Mesendoderm (in vitro differentiated cells): Measurements from ENCODE around the gene RELB.
A peak's percentile ranks its signal among the peaks of the same experiment; 100 is the strongest.

Experiments
- DNase-seq: peaks from one replicate; pipeline ENCODE4 v3.0.0; 2013
- H2AK5ac ChIP-seq: 2 replicates; pipeline ENCODE4 v1.6.1; 2013; ENCODE audit warnings: low read length, inconsistent platforms
- H2BK120ac ChIP-seq: 2 replicates; pipeline ENCODE4 v1.6.1; 2013; ENCODE audit warnings: low read depth, mild to moderate bottlenecking, low read length, moderate library complexity, mixed read lengths
- H2BK15ac ChIP-seq: replicated peaks from 2 replicates; pipeline ENCODE4 v1.6.1; 2013; ENCODE audit warnings: low read depth, mild to moderate bottlenecking, moderate library complexity
- H2BK5ac ChIP-seq: 2 replicates; pipeline ENCODE4 v1.6.1; 2013; ENCODE audit warnings: low read length, inconsistent platforms
- H3K18ac ChIP-seq: 2 replicates; pipeline ENCODE4 v1.6.1; 2013; ENCODE audit warnings: mild to moderate bottlenecking, low read length, mixed read lengths
- H3K23ac ChIP-seq: one replicate; pipeline ENCODE4 v1.6.1; 2013; ENCODE audit warnings: low read length
- H3K27ac ChIP-seq: 2 replicates; pipeline ENCODE4 v1.5.1; 2013; ENCODE audit warnings: low read depth, mild to moderate bottlenecking, inconsistent platforms, low read length, moderate library complexity
- H3K27me3 ChIP-seq: 2 replicates; pipeline ENCODE4 v1.6.1; 2013; ENCODE audit warnings: low read length, control low read depth, mild to moderate bottlenecking, inconsistent platforms; ENCODE audit not compliant: insufficient read depth, poor library complexity
- H3K36me3 ChIP-seq: 2 replicates; pipeline ENCODE4 v1.6.1; 2013; ENCODE audit warnings: low read length, inconsistent platforms; ENCODE audit not compliant: control insufficient read depth, insufficient read depth
- H3K4ac ChIP-seq: one replicate; pipeline ENCODE4 v1.6.1; 2013; ENCODE audit warnings: low read depth, mild to moderate bottlenecking, low read length, moderate library complexity
- H3K4me1 ChIP-seq: 2 replicates; pipeline ENCODE4 v1.6.1; 2013; ENCODE audit warnings: low read depth, low read length, inconsistent platforms; ENCODE audit not compliant: control insufficient read depth
- H3K4me2 ChIP-seq: 2 replicates; pipeline ENCODE4 v1.6.1; 2013; ENCODE audit warnings: low read length
- H3K4me3 ChIP-seq: 2 replicates; pipeline ENCODE4 v1.5.1; 2013; ENCODE audit warnings: mild to moderate bottlenecking, low read length
- H3K56ac ChIP-seq: one replicate; pipeline ENCODE4 v1.6.1; 2013; ENCODE audit warnings: low read length
- H3K79me1 ChIP-seq: 2 replicates; pipeline ENCODE4 v1.6.1; 2013; ENCODE audit warnings: low read length, inconsistent platforms
- H3K79me2 ChIP-seq: 2 replicates; pipeline ENCODE4 v1.6.1; 2013; ENCODE audit warnings: mild to moderate bottlenecking, low read length; ENCODE audit not compliant: control insufficient read depth, insufficient read depth
- H3K9ac ChIP-seq: 2 replicates; pipeline ENCODE4 v1.6.1; 2013; ENCODE audit warnings: low read length, inconsistent platforms
- H4K5ac ChIP-seq: one replicate; pipeline ENCODE4 v1.6.1; 2013; ENCODE audit warnings: low read length
- H4K8ac ChIP-seq: one replicate; pipeline ENCODE4 v1.6.1; 2013; ENCODE audit warnings: low read depth, mild to moderate bottlenecking, control low read depth, low read length, moderate library complexity
- WGBS: extraction: QIAGEN DNeasy Blood & Tissue Kit; methylation state at CpG from one replicate; pipeline ENCODE4 v1.1.7; 2013; ENCODE audit warnings: low lambda C conversion rate, missing lambda C conversion rate; ENCODE audit not compliant: insufficient coverage; ENCODE audit errors: extremely low coverage; 5-methylcytosine and 5-hydroxymethylcytosine counted together

RELB gene

GRCh38 chr19:45076851-45077730, 75.8 kb downstream of the RELB start:
- no peak for DNase-seq

GRCh38 chr19:45078390-45079062, 77.3 kb downstream of the RELB start:
- no peak for DNase-seq
- H3K4ac ChIP-seq: peak overlapping the region; percentile 48
- no peak overlapping the region for H2BK15ac ChIP-seq
- H2BK120ac ChIP-seq: no peak overlapping the region
- peaks cover 4% of the 10 kb centered on the region for H3K36me3 ChIP-seq
- no CpG with 5 or more reads among the region's 10 CpGs for WGBS
- no peak overlapping the region for H4K5ac ChIP-seq
- H2AK5ac ChIP-seq: no peak overlapping the region
- peak overlapping the region; percentile 97 for H3K56ac ChIP-seq
- H3K4me2 ChIP-seq: peak overlapping the region; percentile 87
- H3K79me1 ChIP-seq: peaks cover 9% of the 10 kb centered on the region
- H3K4me3 ChIP-seq: peak overlapping the region; percentile 16
- H3K27me3 ChIP-seq: no peaks in the 10 kb centered on the region
- H3K23ac ChIP-seq: no peak overlapping the region
- H3K18ac ChIP-seq: no peak overlapping the region
- peak overlapping the region; percentile 86 for H3K9ac ChIP-seq
- no peak overlapping the region for H2BK5ac ChIP-seq
- peaks cover 29% of the 10 kb centered on the region for H3K79me2 ChIP-seq
- H3K4me1 ChIP-seq: peaks cover 8% of the 10 kb centered on the region
- H4K8ac ChIP-seq: no peak overlapping the region
- no peak overlapping the region for H3K27ac ChIP-seq

More at GRCh38 chr19:45076851-45077730, 75.8 kb downstream of the RELB start:
- no CpG with 5 or more reads among the region's 15 CpGs for WGBS
- peaks cover 8% of the 10 kb centered on the region for H3K4me1 ChIP-seq
- H3K36me3 ChIP-seq: peaks cover 6% of the 10 kb centered on the region
- peak overlapping the region; percentile 47 for H3K9ac ChIP-seq
- H2BK5ac ChIP-seq: no peak overlapping the region
- no peak overlapping the region for H3K27ac ChIP-seq
- peaks cover 20% of the 10 kb centered on the region for H3K79me2 ChIP-seq
- no peak overlapping the region for H3K4me3 ChIP-seq
- no peaks in the 10 kb centered on the region for H3K27me3 ChIP-seq
- no peak overlapping the region for H3K23ac ChIP-seq
- H3K18ac ChIP-seq: no peak overlapping the region
- no peak overlapping the region for H3K4ac ChIP-seq
- peak overlapping the region; percentile 9 for H3K56ac ChIP-seq
- H2AK5ac ChIP-seq: no peak overlapping the region
- H2BK120ac ChIP-seq: no peak overlapping the region
- H3K79me1 ChIP-seq: peaks cover 6% of the 10 kb centered on the region
- H4K8ac ChIP-seq: no peak overlapping the region
- H4K5ac ChIP-seq: no peak overlapping the region
- H2BK15ac ChIP-seq: no peak overlapping the region
- no peak overlapping the region for H3K4me2 ChIP-seq

GRCh38 chr19:45079063-45079910, 78.0 kb downstream of the RELB start, which contains the start of gene GEMIN7:
GEMIN7 (plus strand) TSS chr19:45079260; CDS start chr19:45090115, 10,855 bp downstream.
- peak; percentile 90 for DNase-seq
- H3K27ac ChIP-seq: peak within 1 kb of the TSS; percentile 88
- H3K4me1 ChIP-seq: peaks cover 8% of the 10 kb centered on the region
- H3K9ac ChIP-seq: peak within 1 kb of the TSS; percentile 98
- peak within 1 kb of the TSS; percentile 98 for H3K56ac ChIP-seq
- no peak within 1 kb of the TSS for H4K5ac ChIP-seq
- peak within 1 kb of the TSS; percentile 19 for H2BK120ac ChIP-seq
- H3K79me2 ChIP-seq: peaks cover 29% of the 10 kb centered on the region
- peaks cover 9% of the 10 kb centered on the region for H3K79me1 ChIP-seq
- WGBS: no CpG with 5 or more reads among the region's 61 CpGs
- no peak within 1 kb of the TSS for H4K8ac ChIP-seq
- H2BK5ac ChIP-seq: peak within 1 kb of the TSS; percentile 84
- peak within 1 kb of the TSS; percentile 82 for H3K18ac ChIP-seq
- peaks cover 4% of the 10 kb centered on the region for H3K36me3 ChIP-seq
- H3K4ac ChIP-seq: peak within 1 kb of the TSS; percentile 97
- no peaks in the 10 kb centered on the region for H3K27me3 ChIP-seq
- H3K4me3 ChIP-seq: peak within 1 kb of the TSS; percentile 93
- H2AK5ac ChIP-seq: peak within 1 kb of the TSS; percentile 58
- no peak within 1 kb of the TSS for H2BK15ac ChIP-seq
- H3K23ac ChIP-seq: no peak within 1 kb of the TSS
- peak within 1 kb of the TSS; percentile 87 for H3K4me2 ChIP-seq

- DNase-seq: peak; percentile 86
- Histone ChIP-seq H3K4me2 (peak overlapping the region; percentile 49), H3K4ac (peak overlapping the region; percentile 2), H3K27ac (peak overlapping the region; percentile 88), H4K8ac (no peak overlapping the region), H3K9ac (peak overlapping the region; percentile 98), H3K36me3 (peaks cover 4% of the 10 kb centered on the region), H3K4me3 (peak overlapping the region; percentile 93), H2BK15ac (no peak overlapping the region), H3K23ac (no peak overlapping the region), H3K18ac (peak overlapping the region; percentile 54), H2BK5ac (peak overlapping the region; percentile 79), H2AK5ac (peak overlapping the region; percentile 58), H3K79me1 (peaks cover 9% of the 10 kb centered on the region), H3K27me3 (no peaks in the 10 kb centered on the region), H3K79me2 (peaks cover 29% of the 10 kb centered on the region), H3K56ac (peak overlapping the region; percentile 98), H4K5ac (no peak overlapping the region), H3K4me1 (peaks cover 6% of the 10 kb centered on the region), H2BK120ac (no peak overlapping the region)
- WGBS: no CpG with 5 or more reads among the region's 6 CpGs
Observed at GRCh38 chr19:45079911-45080370, 78.7 kb downstream of the RELB start.

GRCh38 chr19:45082170-45082569, 80.9 kb downstream of the RELB start:
- H3K79me1 ChIP-seq: peaks cover 14% of the 10 kb centered on the region
- peaks cover 4% of the 10 kb centered on the region for H3K36me3 ChIP-seq
- WGBS: no CpG with 5 or more reads among the region's 5 CpGs
- no peak overlapping the region for H4K8ac ChIP-seq
- H2BK5ac ChIP-seq: no peak overlapping the region
- H3K27me3 ChIP-seq: no peaks in the 10 kb centered on the region
- no peak for DNase-seq
- H3K27ac ChIP-seq: no peak overlapping the region
- H3K4me2 ChIP-seq: no peak overlapping the region
- H3K56ac ChIP-seq: no peak overlapping the region
- H2AK5ac ChIP-seq: no peak overlapping the region
- no peak overlapping the region for H3K18ac ChIP-seq
- peaks cover 34% of the 10 kb centered on the region for H3K79me2 ChIP-seq
- H3K4me3 ChIP-seq: no peak overlapping the region
- H3K9ac ChIP-seq: no peak overlapping the region
- no peak overlapping the region for H2BK120ac ChIP-seq
- H3K4ac ChIP-seq: no peak overlapping the region
- peaks cover 7% of the 10 kb centered on the region for H3K4me1 ChIP-seq
- H4K5ac ChIP-seq: no peak overlapping the region
- H2BK15ac ChIP-seq: no peak overlapping the region
- H3K23ac ChIP-seq: no peak overlapping the region
